ENCODE measurements around the gene FLYWCH1. TPM values are rescaled to one million over a fixed set of nuclear protein-coding genes. Genes with fewer than 3 reads are reported as not detected.

The FLYWCH1 gene
- total and polyA plus RNA-seq, 9 of the 15 experiments (the other 6 are each of a cell fraction or from before 2014, with no cell fraction given): 0.18 to 33.6 (median 11.3) TPM

GRCh38 chr16:2960183-2961010 lies 48.7 kb downstream of the FLYWCH1 start:
- TF ChIP-seq SMARCE1 (IDR thresholded peaks at IDR 0.05): no peak
- peak; percentile 7; the same call in 1 of the 2 replicates for TF ChIP-seq SPI1 (IDR thresholded peaks at IDR 0.05; ENCODE audit: borderline replicate concordance, low read depth, low read length)
- no peak for TF ChIP-seq CBFA2T3 (IDR thresholded peaks at IDR 0.05)
- ChIA-PET POLR2A (interaction anchor here (0.6 to 1.3 kb wide), 6 partner anchors 10 to 805 kb away, joined by 3 to 4 read pairs (median 3); partner anchors contain the start of gene TRAF7), CTCF (ENCODE audit: low intra/inter-chr PET ratio) (no interaction called here)
- ATAC-seq: no peak
- H3K27ac ChIP-seq (ENCODE audit: extremely low read depth, low read depth, low read length): no peak overlapping the region
- H3K4me1 ChIP-seq (replicated peaks in 1 of 2; ENCODE audit: control insufficient read depth in 2 of 2, insufficient read depth in 2 of 2, low read length in 2 of 2): peaks cover 2 to 61% of the 10 kb centered on the region in 2 experiments; a peak in 4 of 5 replicates
- DNase-seq (ENCODE audit: extremely low read depth in 1 of 4, low spot score in 3 of 4): no peak
- H3K9me1 ChIP-seq (ENCODE audit: control insufficient read depth, insufficient read depth, low read length): no peaks in the 10 kb centered on the region
- no peak overlapping the region for H2AFZ ChIP-seq (ENCODE audit: low read depth, low read length)
- FAIRE-seq: no peak
- H4K20me1 ChIP-seq (replicated peaks; ENCODE audit: control insufficient read depth, insufficient read depth, low read length): no peaks in the 10 kb centered on the region; the same call in 1 of the 2 replicates
- H3K4me2 ChIP-seq (ENCODE audit: insufficient read depth, low read length): no peak overlapping the region
- in situ Hi-C loops (cut with MboI): no loop called here
- WGBS (ENCODE audit: insufficient coverage, low coverage, missing lambda C conversion rate): 34% methylated on average over 16 of the region's 17 CpGs
- H3K9ac ChIP-seq (ENCODE audit: insufficient read depth in 1 of 2, low read depth in 2 of 2, low read length in 2 of 2): peak overlapping the region in 1 of 2 experiments; percentile 2; a peak in 2 of 4 replicates
- no peaks in the 10 kb centered on the region for H3K9me3 ChIP-seq (replicated peaks; ENCODE audit: control insufficient read depth, insufficient read depth, low read depth, low read length)
- no TSS peak for BruUV-seq (replicated peaks)
- H3K27me3 ChIP-seq (ENCODE audit: control insufficient read depth in 2 of 2, insufficient read depth in 2 of 2, low read length in 2 of 2): 0 out of 5 replicates have a peak, but pooled peaks cover 0 to under 1% of the 10 kb centered on the region in 2 experiments
- no peaks in the 10 kb centered on the region for H3K36me3 ChIP-seq (ENCODE audit: control insufficient read depth, insufficient read depth, low read length)
- no peak overlapping the region for H3K4me3 ChIP-seq
- intact Hi-C loops (cut with micrococcal nuclease): loop anchor here (10.0 kb wide), 1 partner anchor 64 kb away; the partner anchor contains the start of genes HCFC1R1, THOC6 and TNFRSF12A
- H3K79me2 ChIP-seq (ENCODE audit: control insufficient read depth, insufficient read depth, low read length): no peaks in the 10 kb centered on the region

All from K562 (cell line).